ENCODE results near the gene NDRG3. TPM values are rescaled to one million over a fixed set of nuclear protein-coding genes. Genes with fewer than 3 reads are reported as not detected.

The NDRG3 gene
- total RNA-seq, 1 donor, result 30.7 TPM

GRCh38 chr20:36633285-36633772 lies 112.6 kb downstream of the NDRG3 start:
- DNase-seq (ENCODE audit: low read depth), result no peak
- TF ChIP-seq CTCF (IDR thresholded peaks at IDR 0.05; ENCODE audit: insufficient read depth, low read depth, low read length), result no peak
- no peak overlapping the region for H3K4me3 ChIP-seq (ENCODE audit: low read depth, low read length)

GRCh38 chr20:36632487-36633284 lies 113.2 kb downstream of the NDRG3 start:
- no peak for TF ChIP-seq CTCF (IDR thresholded peaks at IDR 0.05; ENCODE audit: insufficient read depth, low read depth, low read length)
- no peak for DNase-seq (ENCODE audit: low read depth)
- no peak overlapping the region for H3K4me3 ChIP-seq (ENCODE audit: low read depth, low read length)

- no peak for TF ChIP-seq CTCF (IDR thresholded peaks at IDR 0.05; ENCODE audit: insufficient read depth, low read depth, low read length)
- no peak for DNase-seq (ENCODE audit: low read depth)
- H3K4me3 ChIP-seq (ENCODE audit: low read depth, low read length), result no peak overlapping the region
These were observed 113.8 kb downstream of the NDRG3 start for GRCh38 chr20:36632147-36632486.

GRCh38 chr20:36631646-36632045 lies 114.2 kb downstream of the NDRG3 start:
- no peak for DNase-seq (ENCODE audit: low read depth)
- no peak overlapping the region for H3K4me3 ChIP-seq (ENCODE audit: low read depth, low read length)
- TF ChIP-seq CTCF (IDR thresholded peaks at IDR 0.05; ENCODE audit: insufficient read depth, low read depth, low read length), result no peak

GRCh38 chr20:36629719-36630681 lies 115.9 kb downstream of the NDRG3 start:
- TF ChIP-seq CTCF (IDR thresholded peaks at IDR 0.05; ENCODE audit: insufficient read depth, low read depth, low read length), result no peak
- no peak overlapping the region for H3K4me3 ChIP-seq (ENCODE audit: low read depth, low read length)
- no peak for DNase-seq (ENCODE audit: low read depth)

GRCh38 chr20:36628076-36628475 lies 117.8 kb downstream of the NDRG3 start:
- no peak overlapping the region for H3K4me3 ChIP-seq (ENCODE audit: low read depth, low read length)
- TF ChIP-seq CTCF (IDR thresholded peaks at IDR 0.05; ENCODE audit: insufficient read depth, low read depth, low read length), result no peak
- no peak for DNase-seq (ENCODE audit: low read depth)

Measured in fibroblast of villous mesenchyme (primary cell).